Peyer's patch (tissue), 4 donors: ENCODE data around the gene ZMYND10.

Experiments used
- POLR2A ChIP-seq, 2 donors: fragments of 450-650 bp; IDR thresholded peaks; one replicate each; pipeline ENCODE4 v1.5.1; 2017; ENCODE audit warnings: antibody characterized with exemption in 2 of 2, mild to moderate bottlenecking in 2 of 2, moderate library complexity in 2 of 2
- TF ChIP-seq, protein P1 (sequence below), 6 experiments: fragments of 450-650 bp in 4 of 6; fragments of 200-600 bp in 2 of 6; sonication (generic) in 1 of 6; IDR thresholded peaks; one replicate each; pipeline ENCODE4 v1.5.1; 2017 to 2019; ENCODE audit warnings: antibody characterized with exemption in 6 of 6, mild to moderate bottlenecking in 3 of 6, moderate library complexity in 1 of 6

DNA sequence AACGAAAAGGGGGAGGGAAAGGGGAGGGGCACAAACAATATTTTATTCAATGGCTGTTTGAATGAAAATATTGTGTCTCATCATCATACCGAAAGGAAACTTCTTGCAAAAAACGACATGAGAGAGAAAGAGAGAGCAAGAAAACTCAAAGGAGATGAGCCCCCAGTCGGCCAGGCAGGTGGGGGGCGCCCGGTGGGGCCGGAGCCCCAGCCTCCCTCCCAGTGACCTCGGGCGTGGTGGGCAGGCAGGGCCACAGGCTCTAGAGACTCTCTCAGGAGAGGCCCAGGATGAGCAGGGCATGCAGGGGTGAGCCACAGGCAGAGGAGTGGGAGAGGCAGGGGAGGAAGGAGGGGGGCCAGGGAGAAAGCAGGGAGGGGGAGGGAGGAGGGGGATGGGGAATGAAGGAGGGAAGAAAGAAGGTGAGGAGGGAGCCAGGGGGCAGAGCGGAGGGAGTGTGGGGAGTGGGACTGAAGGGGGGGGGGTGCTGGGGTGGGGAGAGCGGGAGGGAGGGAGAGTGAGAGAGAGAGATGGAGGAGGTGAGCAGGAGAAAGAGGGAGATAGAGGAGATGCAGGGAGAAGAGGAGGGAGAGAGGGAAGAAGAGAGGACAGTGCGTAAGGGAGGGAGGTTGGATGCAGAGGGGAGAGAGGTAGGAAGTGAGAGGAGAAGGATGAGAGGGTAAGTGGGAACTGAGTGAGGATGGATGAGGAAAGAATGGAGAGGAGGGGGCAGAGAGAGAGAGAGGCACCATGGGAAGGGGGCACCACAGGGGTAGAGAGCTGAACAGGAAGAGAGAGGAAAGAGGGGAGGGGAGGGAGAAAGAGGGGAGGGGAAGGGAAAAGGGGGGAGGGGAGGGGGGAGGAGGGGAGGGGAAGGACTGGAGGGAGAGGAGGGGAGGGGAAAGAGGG is 27.9 kb upstream of the ZMYND10 start:
- TF ChIP-seq, protein P1, sequence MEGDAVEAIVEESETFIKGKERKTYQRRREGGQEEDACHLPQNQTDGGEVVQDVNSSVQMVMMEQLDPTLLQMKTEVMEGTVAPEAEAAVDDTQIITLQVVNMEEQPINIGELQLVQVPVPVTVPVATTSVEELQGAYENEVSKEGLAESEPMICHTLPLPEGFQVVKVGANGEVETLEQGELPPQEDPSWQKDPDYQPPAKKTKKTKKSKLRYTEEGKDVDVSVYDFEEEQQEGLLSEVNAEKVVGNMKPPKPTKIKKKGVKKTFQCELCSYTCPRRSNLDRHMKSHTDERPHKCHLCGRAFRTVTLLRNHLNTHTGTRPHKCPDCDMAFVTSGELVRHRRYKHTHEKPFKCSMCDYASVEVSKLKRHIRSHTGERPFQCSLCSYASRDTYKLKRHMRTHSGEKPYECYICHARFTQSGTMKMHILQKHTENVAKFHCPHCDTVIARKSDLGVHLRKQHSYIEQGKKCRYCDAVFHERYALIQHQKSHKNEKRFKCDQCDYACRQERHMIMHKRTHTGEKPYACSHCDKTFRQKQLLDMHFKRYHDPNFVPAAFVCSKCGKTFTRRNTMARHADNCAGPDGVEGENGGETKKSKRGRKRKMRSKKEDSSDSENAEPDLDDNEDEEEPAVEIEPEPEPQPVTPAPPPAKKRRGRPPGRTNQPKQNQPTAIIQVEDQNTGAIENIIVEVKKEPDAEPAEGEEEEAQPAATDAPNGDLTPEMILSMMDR (IDR thresholded peaks at IDR 0.05) = no peak
- no peak for TF ChIP-seq POLR2A (IDR thresholded peaks at IDR 0.05)
